CD4-positive, alpha-beta T cell treated with Interleukin-12 subunit alpha and Interleukin-12 subunit beta, for 1 hour (primary cell): ENCODE data around the gene RNF217.
"Not testable (repeated sequence)": the region's sequence is repeated elsewhere in the genome, so short reads cannot be mapped to it uniquely, and the experiment has no call there.

Source experiments
- DNase-seq: peaks from one replicate; pipeline ENCODE4 v3.0.0-alpha.2; 2020

The RNF217 gene

GRCh38 chr6:125102891-125103290 is 140.7 kb downstream of the RNF217 start:
- DNase-seq, result no peak

GRCh38 chr6:125104425-125104824 is 142.2 kb downstream of the RNF217 start:
- no peak for DNase-seq

DNA sequence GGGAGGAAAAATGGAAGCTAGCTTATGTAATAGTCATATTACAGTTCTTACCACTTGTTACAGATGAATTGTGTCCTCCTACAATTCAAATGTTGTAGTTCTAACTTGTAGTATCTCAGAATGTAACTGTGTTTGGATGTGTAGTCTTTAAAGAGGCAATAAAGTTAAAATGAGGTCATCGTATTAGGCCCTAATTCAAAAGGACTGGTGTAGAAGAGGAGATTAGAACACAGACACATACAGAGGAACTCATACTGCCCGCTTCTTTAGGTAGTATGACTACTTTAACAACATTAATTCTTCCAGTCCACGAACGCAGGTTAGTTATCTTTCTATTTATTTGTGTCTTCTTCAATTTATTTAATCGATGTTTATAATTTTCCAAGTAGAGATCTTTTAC is 144.8 kb downstream of the RNF217 start:
- no peak for DNase-seq

GRCh38 chr6:125107896-125108295 is 145.7 kb downstream of the RNF217 start:
- no peak for DNase-seq

DNA sequence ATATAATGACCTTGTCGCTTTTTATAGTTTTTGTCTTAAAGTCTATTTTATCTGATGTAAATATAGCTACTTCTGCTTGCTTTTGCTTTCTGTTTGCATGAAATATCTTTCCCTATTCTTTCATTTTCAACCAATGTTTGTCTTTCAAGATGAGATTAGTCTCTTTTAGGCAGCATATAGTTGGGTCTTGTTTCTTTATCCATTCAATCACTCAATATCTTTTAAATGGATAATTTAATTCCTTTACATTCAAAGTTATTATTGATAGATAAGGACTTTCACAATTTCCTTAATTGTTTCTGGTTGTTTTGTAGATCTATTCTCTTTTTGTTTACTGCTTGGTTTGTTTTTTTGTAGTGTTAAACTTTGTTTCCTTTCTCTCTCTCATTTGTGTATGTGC is 147.8 kb downstream of the RNF217 start:
- DNase-seq, result no peak

DNA sequence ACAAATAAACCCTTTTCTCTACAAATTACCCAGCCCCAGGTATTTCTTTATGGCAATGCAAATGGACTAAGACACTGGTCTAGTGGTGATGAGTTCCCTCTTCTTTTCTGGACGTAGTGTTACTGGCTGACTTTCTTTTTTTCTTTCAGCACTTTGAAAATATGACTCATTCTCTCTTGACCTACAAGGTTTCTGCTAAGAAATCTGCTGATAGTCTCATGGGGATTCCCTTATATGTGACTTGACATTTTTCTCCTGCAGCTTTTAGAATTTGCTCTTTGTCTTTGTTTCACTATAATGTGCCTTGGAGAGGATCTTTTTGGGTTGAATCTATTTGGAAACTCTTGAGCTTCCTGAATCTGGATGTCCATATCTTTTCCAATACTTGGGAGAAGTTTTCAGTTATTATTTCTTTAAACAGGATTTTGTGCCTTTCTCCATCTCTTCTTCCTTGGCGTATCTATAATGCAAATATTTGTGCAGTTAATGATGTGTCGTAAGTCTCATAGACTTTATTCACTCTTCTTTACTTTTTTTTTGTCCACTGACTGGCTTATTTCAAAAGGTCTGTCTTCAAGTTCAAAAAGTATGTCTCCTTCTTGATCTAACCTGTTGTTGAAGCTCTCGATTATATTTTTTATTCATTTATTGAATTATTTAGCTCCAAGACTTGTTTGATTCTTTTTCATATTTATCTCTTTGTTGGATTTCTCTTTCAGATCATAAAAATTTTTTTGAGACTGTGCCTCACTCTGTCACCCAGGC is 149.2 kb downstream of the RNF217 start:
- DNase-seq, result no peak

- DNase-seq, result no peak
Observed at GRCh38 chr6:125112934-125113333, 150.7 kb downstream of the RNF217 start.

- DNase-seq, result peak; percentile 43
Observed at GRCh38 chr6:125114248-125114858, 152.1 kb downstream of the RNF217 start.

DNA sequence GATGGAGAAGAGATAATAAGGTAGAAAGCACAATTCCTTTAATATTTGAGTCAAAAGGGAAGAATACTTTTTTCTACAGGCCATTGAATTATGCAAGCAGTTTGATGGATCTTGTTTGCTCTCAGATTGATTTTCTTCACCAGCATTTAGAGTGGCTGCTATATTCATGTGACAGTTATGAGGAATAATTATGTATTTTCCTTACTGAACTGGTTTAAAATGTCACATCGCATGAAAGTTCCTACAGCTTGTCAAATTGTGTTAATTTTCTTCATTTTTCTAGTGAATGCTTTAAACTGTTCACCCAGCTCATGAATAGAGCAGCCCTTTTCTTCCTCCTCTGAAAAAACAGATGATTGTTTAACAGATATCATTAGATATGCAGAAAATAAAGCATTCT is 153.9 kb downstream of the RNF217 start:
- DNase-seq, result no peak

GRCh38 chr6:125116710-125117109 is 154.5 kb downstream of the RNF217 start:
- no peak for DNase-seq

- no peak for DNase-seq
Observed at GRCh38 chr6:125117818-125118217, 155.6 kb downstream of the RNF217 start.

GRCh38 chr6:125120054-125120590 is 157.9 kb downstream of the RNF217 start:
- DNase-seq, result no peak

DNA sequence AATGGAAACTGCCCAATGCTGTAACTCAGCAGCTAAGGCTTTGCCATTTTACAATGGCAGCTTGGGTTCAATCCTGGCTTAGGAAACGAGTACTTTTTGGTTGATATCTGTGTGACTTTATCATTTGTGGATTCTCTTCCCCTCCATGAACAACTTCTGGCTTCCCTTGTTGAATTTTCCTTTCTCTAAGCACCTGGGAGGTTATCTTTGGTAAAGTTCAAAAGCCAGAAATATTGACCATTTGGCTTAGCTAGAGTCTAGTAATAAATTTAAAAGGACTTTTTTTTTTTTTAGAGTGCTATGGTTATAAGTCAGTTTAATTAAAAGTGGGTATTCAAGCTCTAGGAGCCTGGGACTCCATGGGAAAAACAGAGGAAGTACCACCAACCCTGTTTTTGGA is 159.7 kb downstream of the RNF217 start:
- no peak for DNase-seq

- DNase-seq, result no peak
Observed at GRCh38 chr6:125123051-125123450, 160.8 kb downstream of the RNF217 start.

DNA sequence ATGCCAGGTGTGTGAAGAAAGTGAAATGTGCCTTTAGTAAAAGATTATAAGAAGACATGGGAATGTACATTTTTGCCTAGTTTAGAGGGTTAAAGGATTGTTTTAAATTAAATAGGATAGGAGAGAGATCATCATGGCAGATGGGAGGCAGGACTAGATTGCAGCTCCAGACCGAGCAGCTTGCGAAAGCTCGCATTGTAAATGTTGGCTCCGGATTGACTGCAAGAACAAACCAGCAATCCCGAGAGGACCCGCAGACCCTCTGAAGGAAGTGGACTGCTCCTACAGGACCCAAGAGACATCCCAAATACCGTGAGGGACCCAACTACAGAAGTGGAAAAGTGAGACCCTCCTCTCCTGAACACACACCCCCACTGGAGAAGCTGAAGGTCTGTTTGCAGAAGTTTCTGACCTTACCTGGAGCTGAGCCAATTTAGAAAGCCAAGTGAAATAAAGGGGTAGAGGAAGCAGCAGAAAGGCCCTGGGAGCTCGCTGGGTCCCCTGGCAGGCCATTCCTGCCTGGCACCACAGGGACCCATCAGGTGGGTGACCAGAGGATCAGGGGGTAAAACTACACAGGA is 161.3 kb downstream of the RNF217 start:
- no peak for DNase-seq

DNA sequence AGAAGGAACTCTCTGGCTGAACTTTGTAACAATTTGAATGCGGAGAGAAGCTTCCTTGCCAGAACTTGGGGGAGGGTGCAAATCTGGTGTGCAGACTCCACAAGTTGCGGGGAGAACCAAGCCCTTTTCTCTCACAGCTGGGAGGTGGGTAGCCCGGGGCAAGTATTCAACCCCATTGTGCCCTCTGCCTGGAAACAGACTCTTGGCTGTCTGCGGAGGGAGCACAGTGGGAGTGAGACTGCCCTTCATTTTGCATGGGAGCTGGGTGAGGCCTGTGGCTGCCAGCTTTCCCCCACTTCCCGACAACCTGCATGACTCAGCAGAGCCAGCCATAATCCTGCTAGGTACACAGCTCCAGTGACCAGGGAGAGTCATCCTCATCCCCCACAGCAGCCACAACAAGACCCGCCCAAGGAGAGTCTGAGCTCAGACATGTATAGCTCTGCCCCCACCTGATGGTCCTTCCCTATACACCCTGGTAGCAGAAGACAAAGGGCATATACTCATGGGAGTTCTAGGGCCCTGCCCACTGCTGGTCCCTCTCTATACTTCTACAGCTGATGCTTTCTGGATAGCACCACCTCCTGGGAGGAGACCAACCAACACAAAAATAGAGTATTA is 161.9 kb downstream of the RNF217 start:
- no peak for DNase-seq

GRCh38 chr6:125125856-125126255 is 163.6 kb downstream of the RNF217 start:
- DNase-seq, result not testable (repeated sequence)

GRCh38 chr6:125129354-125129753 is 167.1 kb downstream of the RNF217 start:
- no peak for DNase-seq

DNA sequence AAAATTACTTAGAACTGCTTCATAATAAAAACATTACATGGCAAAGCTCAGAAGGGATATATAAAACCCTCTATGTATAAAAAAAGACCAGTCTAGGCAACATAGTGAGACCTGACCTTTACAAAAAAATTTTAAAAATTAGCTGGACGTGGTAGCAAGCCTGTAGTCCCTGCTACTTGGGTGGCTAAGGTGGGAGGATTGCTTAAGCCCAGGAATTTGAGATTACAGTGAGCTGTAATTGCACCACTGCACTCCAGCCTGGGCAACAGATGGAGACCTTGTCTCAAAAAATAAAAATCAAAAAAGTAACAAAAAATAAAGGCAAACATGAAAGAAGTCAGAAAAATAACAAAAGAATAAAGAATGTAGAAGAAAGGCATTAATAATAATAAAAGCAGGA is 169.8 kb downstream of the RNF217 start:
- DNase-seq, result no peak

- DNase-seq, result no peak
Observed at GRCh38 chr6:125136378-125136777, 174.1 kb downstream of the RNF217 start.

DNA sequence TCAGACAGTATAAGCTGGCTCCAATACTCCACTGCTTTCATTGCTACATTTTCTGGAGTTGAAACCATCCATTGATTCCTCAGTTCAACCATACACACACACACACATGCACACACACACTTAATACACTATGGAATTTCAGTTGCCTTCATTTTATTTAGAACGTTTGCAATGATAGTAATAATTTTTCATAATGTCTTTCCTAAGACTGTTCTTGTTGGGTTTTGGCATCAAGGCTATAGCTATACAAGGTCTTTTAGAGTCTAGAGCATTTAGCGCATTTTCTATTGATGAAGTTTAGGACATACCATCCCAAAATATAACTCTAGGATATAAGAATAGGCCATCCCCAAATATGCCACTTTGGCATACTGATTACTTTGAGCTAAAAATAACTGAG is 175.8 kb downstream of the RNF217 start:
- DNase-seq, result no peak

DNA sequence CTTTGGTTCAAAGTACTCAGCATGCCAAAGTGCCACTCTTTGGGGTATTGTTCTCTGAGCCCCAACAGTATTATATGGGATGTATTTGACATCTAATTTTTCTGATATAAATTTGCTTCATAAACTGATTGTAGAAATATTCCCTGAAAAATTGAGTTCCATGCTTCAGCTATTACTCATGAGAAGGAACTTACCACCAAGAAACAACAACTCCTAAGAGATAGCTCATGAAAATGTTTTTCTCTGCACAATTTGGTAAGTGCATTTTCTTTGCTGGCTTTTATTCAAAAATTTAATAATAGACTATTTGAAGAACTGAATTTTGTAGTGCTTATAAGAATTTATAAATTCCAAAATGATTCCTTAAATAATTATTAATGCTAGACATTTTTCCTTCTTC is 178.6 kb downstream of the RNF217 start:
- no peak for DNase-seq
